HepG2 (cell line): ENCODE data around the gene LLGL2. TPM values are rescaled to one million over a fixed set of nuclear protein-coding genes. Genes with fewer than 3 reads are reported as not detected.

Experiments used
- ATAC-seq: fragments of 200-7000 bp; cut with Tn5 transposase; 3 replicates; pipeline ENCODE4 v1.9.1; 2020; ENCODE audit warnings: mild to moderate bottlenecking, moderate library complexity
- BruUV-seq: library from RNA; stranded (reverse); fragments of 400-500 nt; replicated peaks from 2 replicates; lab custom pipeline; 2021; lab: Mats Ljungman, UMichigan
- CTCF ChIA-PET: fragments of 300-600 bp; formaldehyde crosslinking; extraction: SDS; loops from one replicate; lab custom pipeline; 2021; ENCODE audit warnings: low total read pairs, inconsistent platforms, low intra/inter-chr PET ratio; lab: Yijun Ruan, JAX
- POLR2A ChIA-PET: fragments of 350-600 bp; sonication (Branson Sonifier 250); formaldehyde crosslinking; loops from one replicate; lab custom pipeline; 2020; ENCODE audit warnings: antibody characterized with exemption, inconsistent platforms; lab: Yijun Ruan, JAX
- DNase-seq: peaks from one replicate; pipeline ENCODE4 v3.0.0-alpha.2; 2015; ENCODE audit warnings: low spot score
- FAIRE-seq: peaks from 3 replicates; lab custom pipeline; 2011; peaks lifted over from hg19 to GRCh38; lab: Jason Lieb, UNC
- H2AFZ ChIP-seq: one replicate; pipeline ENCODE4 v1.6.1; 2011; ENCODE audit warnings: low read length, inconsistent platforms
- H3K27ac ChIP-seq: fragments of 300-600 bp; 3 replicates; pipeline ENCODE4 v1.8.0; 2011; ENCODE audit warnings: mixed run types, mild to moderate bottlenecking, mixed read lengths, low read length, inconsistent platforms; ENCODE audit not compliant: insufficient read depth; ENCODE audit errors: extremely low read length
- H3K27me3 ChIP-seq, 2 experiments: fragments of 200-600 bp in 1 of 2; 2 replicates in 1 of 2; 3 replicates in 1 of 2; pipeline versions ENCODE4 v1.6.0 to v1.8.0; 2011; ENCODE audit warnings: low read length in 2 of 2, mild to moderate bottlenecking in 2 of 2, moderate library complexity in 2 of 2, inconsistent platforms in 1 of 2; ENCODE audit not compliant: insufficient read depth in 2 of 2, control insufficient read depth in 1 of 2
- H3K36me3 ChIP-seq, 2 experiments: fragments of 200-600 bp in 1 of 2; replicated peaks in 1 of 2; 2 replicates in 1 of 2; 3 replicates in 1 of 2; pipeline versions ENCODE4 v1.5.1 to v1.8.0; 2011; ENCODE audit warnings: low read length in 2 of 2, inconsistent platforms in 1 of 2; ENCODE audit not compliant: insufficient read depth in 2 of 2, control insufficient read depth in 1 of 2
- H3K4me1 ChIP-seq: 2 replicates; pipeline ENCODE4 v1.5.1; 2012; ENCODE audit warnings: low read length, inconsistent platforms; ENCODE audit not compliant: insufficient read depth
- H3K4me2 ChIP-seq: 2 replicates; pipeline ENCODE4 v1.6.0; 2011; ENCODE audit warnings: low read depth, low read length, inconsistent platforms
- H3K4me3 ChIP-seq, 3 experiments: fragments of 200-600 bp in 1 of 3; sonication (generic), shearing (Covaris generic) in 1 of 3; replicated peaks in 1 of 3; 2 replicates each; pipeline ENCODE4 v1.5.1; 2011 to 2016; ENCODE audit warnings: low read length in 3 of 3, inconsistent platforms in 2 of 3, low read depth in 2 of 3, mild to moderate bottlenecking in 2 of 3, control low read depth in 1 of 3, mixed read lengths in 1 of 3; ENCODE audit not compliant: insufficient read depth in 1 of 3
- H3K79me2 ChIP-seq: one replicate; pipeline ENCODE4 v1.6.1; 2011; ENCODE audit warnings: low read length, inconsistent platforms; ENCODE audit not compliant: insufficient read depth
- H3K9ac ChIP-seq: 2 replicates; pipeline ENCODE4 v1.6.0; 2011; ENCODE audit warnings: mild to moderate bottlenecking, low read depth, low read length, inconsistent platforms; ENCODE audit not compliant: insufficient read depth
- H3K9me3 ChIP-seq: 2 replicates; pipeline ENCODE4 v1.5.1; 2012; ENCODE audit warnings: mild to moderate bottlenecking, low read length
- H4K20me1 ChIP-seq: 2 replicates; pipeline ENCODE4 v1.6.0; 2011; ENCODE audit warnings: inconsistent platforms, mild to moderate bottlenecking, low read length, moderate library complexity; ENCODE audit not compliant: insufficient read depth
- ATF5 ChIP-seq: sonication (generic); formaldehyde crosslinking; IDR thresholded peaks from 2 replicates; pipeline ENCODE4 v1.4.0; 2020; ENCODE audit warnings: mild to moderate bottlenecking, low read depth, missing genetic modification reagents
- HOXD1 ChIP-seq: sonication (generic); formaldehyde crosslinking; IDR thresholded peaks from 2 replicates; pipeline ENCODE4 v1.5.0; 2020; ENCODE audit warnings: missing genetic modification reagents
- NFAT5 ChIP-seq: sonication (generic); formaldehyde crosslinking; IDR thresholded peaks from 2 replicates; pipeline ENCODE4 v1.4.0; 2020; ENCODE audit warnings: missing genetic modification reagents
- PREB ChIP-seq: sonication (generic); formaldehyde crosslinking; IDR thresholded peaks from 2 replicates; pipeline ENCODE4 v1.4.0; 2020; ENCODE audit warnings: missing genetic modification reagents
- RBFOX2 ChIP-seq: fragments of 200-400 bp; formaldehyde crosslinking; IDR thresholded peaks from 2 replicates; pipeline ENCODE4 v1.6.1; 2017; ENCODE audit warnings: low read depth, mild to moderate bottlenecking, low read length
- ZBTB49 ChIP-seq: sonication (generic); formaldehyde crosslinking; IDR thresholded peaks from 2 replicates; pipeline ENCODE4 v1.4.0; 2020; ENCODE audit warnings: missing genetic modification reagents, borderline replicate concordance
- ZNF224 ChIP-seq: sonication (generic); formaldehyde crosslinking; IDR thresholded peaks from 2 replicates; pipeline ENCODE4 v1.5.0; 2020; ENCODE audit warnings: mild to moderate bottlenecking, missing genetic modification reagents
- WGBS: methylation state at CpG from one replicate; pipeline ENCODE4 v1.1.6; 2017; ENCODE audit warnings: low lambda C conversion rate; 5-methylcytosine and 5-hydroxymethylcytosine counted together
- in situ Hi-C: cut with HindIII; loops from 2 replicates; pipeline ENCODE4 v1.10.0; 2017; ENCODE audit warnings: low pct_unique_long_range_greater_than_20kb; ENCODE audit not compliant: extremely low pct_ligation_motif_present
- intact Hi-C: fragments of 100-400 bp; cut with micrococcal nuclease; formaldehyde crosslinking; loops from one replicate; pipeline ENCODE4 v1.10.0; 2022; ENCODE audit not compliant: unreplicated experiment
- polyA plus RNA-seq, 8 experiments: library from polyadenylated mRNA; depleted of rRNA in 3 of 8; stranded (reverse) in 7 of 8; unstranded in 1 of 8; fragments of >200 nt; fragmentation: Illumina TruSeq in 4 of 8; extraction: Trizol in 4 of 8; gene quantifications; 2 replicates each; pipeline versions ENCODE4 v1.2.1 to v1.2.3, GENCODE V29; 2011 to 2016; ENCODE audit warnings: low read depth in 4 of 8, missing spikeins in 1 of 8, mixed read lengths in 1 of 8; ENCODE audit not compliant: insufficient read depth in 1 of 8
- total RNA-seq, 5 experiments: library from RNA; depleted of rRNA; stranded (reverse); fragments of >200 nt; fragmentation: Illumina TruSeq; extraction: Trizol; gene quantifications; 2 replicates each; pipeline ENCODE4 v1.2.3, GENCODE V29; 2016; ENCODE audit warnings: low read depth in 1 of 5

LLGL2 gene
- total and polyA plus RNA-seq, 2 of the 13 experiments (the other 11 are each of a cell fraction or from before 2014, with no cell fraction given), result 83.0 to 86.7 TPM

GRCh38 chr17:75548813-75549212, 23.3 kb downstream of the LLGL2 start:
- ChIA-PET CTCF (no interaction called here), POLR2A (interaction anchor here (0.9 to 2.7 kb wide), 10 partner anchors 10 to 231 kb away, joined by 3 to 28 read pairs (median 6); partner anchors contain the start of genes LLGL2 and TMEM94)
- TF ChIP-seq ATF5 (CRISPR knock-in tag) (0 out of 2 replicates have a peak, but pooled peaks have one; percentile 5), ZBTB49 (CRISPR knock-in tag) (no peak), NFAT5 (CRISPR knock-in tag) (0 out of 2 replicates have a peak, but pooled peaks have one; percentile 13), HOXD1 (CRISPR knock-in tag) (peak; percentile 5; the same call in 1 of the 2 replicates), ZNF224 (CRISPR knock-in tag) (0 out of 2 replicates have a peak, but pooled peaks have one; percentile 9), PREB (CRISPR knock-in tag) (0 out of 2 replicates have a peak, but pooled peaks have one; percentile 20), RBFOX2 (no peak)
- Histone ChIP-seq H3K27me3 (no peaks in the 10 kb centered on the region), H4K20me1 (no peaks in the 10 kb centered on the region), H3K4me1 (peaks cover 53% of the 10 kb centered on the region), H3K79me2 (no peaks in the 10 kb centered on the region), H3K36me3 (peaks cover 6 to 20% of the 10 kb centered on the region in 2 experiments; a peak in 3 of 5 replicates), H3K27ac (peak overlapping the region; percentile 66), H3K9me3 (no peaks in the 10 kb centered on the region), H2AFZ (no peak overlapping the region), H3K9ac (peak overlapping the region; percentile 43; the same call in 1 of the 2 replicates), H3K4me3 (peak overlapping the region in 1 of 3 experiments; percentile 72; a peak in 1 of 6 replicates), H3K4me2 (peak overlapping the region; percentile 96)
- 89% methylated on average over 5 of the region's 5 CpGs for WGBS
- no peak for DNase-seq
- ATAC-seq, result no peak
- intact Hi-C loops (loop anchor here (1.0 kb wide), 1 partner anchor 8 kb away; no protein-coding TSS in a partner anchor), in situ Hi-C loops (no loop called here)
- no TSS peak for BruUV-seq
- no peak for FAIRE-seq
